ENCODE data around the gene TAF3. TPM values are rescaled to one million over a fixed set of nuclear protein-coding genes. Genes with fewer than 3 reads are reported as not detected.

Gene TAF3
- total RNA-seq, 2 experiments from 2014 or later: 12.6 to 12.8 TPM

DNA sequence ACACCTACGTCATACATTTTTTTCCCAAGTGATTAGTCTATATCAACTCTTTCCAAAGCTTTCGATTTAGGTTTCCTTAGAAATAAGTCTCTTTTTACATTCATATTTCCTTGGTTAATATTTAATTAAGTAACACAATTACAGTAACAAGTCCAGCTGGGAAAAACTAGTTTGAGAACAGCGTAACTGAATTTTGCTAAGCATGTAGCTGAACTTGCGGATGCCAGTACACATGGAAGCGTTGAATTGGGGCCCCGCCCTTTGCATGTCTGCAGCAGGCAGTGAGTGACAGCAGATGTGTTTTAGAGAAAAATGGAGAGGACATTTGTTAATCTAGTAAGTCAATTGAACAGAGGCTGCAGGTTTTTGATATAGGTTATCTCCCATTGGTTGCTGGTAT, 72.5 kb downstream of the TAF3 start:
- Mint-ChIP-seq H3K27ac (no peak overlapping the region), H3K9me3 (no peaks in the 10 kb centered on the region), H3K36me3 (ENCODE audit: low read depth) (peaks cover 5% of the 10 kb centered on the region), H3K27me3 (ENCODE audit: low read depth) (no peaks in the 10 kb centered on the region), H3K4me1 (ENCODE audit: low read depth) (peaks cover 37% of the 10 kb centered on the region), H3K4me3 (no peak overlapping the region)
- DNase-seq: no peak
- CTCF ChIA-PET: interaction anchor here (0.6 kb wide), 1 partner anchor 94 kb away, joined by 3 read pairs; no protein-coding TSS in a partner anchor
- intact Hi-C loops (cut with micrococcal nuclease): no loop called here

- intact Hi-C loops (cut with micrococcal nuclease): no loop called here
- CTCF ChIA-PET: no interaction called here
- H3K4me3 Mint-ChIP-seq: no peak overlapping the region
- H3K27ac Mint-ChIP-seq: no peak overlapping the region
- no peak for DNase-seq
- H3K4me1 Mint-ChIP-seq (ENCODE audit: low read depth): peaks cover 31% of the 10 kb centered on the region
- H3K9me3 Mint-ChIP-seq: no peaks in the 10 kb centered on the region
- H3K27me3 Mint-ChIP-seq (ENCODE audit: low read depth): no peaks in the 10 kb centered on the region
- peaks cover 9% of the 10 kb centered on the region for H3K36me3 Mint-ChIP-seq (ENCODE audit: low read depth)
Measured at GRCh38 chr10:7891634-7892033, 73.3 kb downstream of the TAF3 start.

DNA sequence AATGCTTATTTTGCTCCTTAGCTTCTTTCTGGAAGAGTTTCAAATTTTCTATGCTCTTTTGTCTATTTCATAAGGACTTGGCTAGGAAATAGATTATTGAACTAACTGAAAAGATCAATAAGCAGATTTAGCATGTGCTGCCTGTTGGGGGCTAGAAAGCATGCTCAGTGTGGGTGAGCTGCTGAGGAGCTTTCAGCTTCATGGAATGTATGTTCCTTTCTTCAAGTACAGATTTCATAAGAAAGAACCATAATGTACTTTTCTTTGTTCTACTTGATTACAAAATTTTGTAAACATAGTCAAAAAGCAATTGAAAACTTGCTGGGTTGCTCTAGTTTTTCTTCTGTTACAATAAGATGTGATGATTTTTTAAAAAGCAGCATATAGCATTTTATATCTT, 73.8 kb downstream of the TAF3 start:
- Mint-ChIP-seq H3K4me3 (no peak overlapping the region), H3K27ac (no peak overlapping the region), H3K4me1 (ENCODE audit: low read depth) (peaks cover 31% of the 10 kb centered on the region), H3K27me3 (ENCODE audit: low read depth) (no peaks in the 10 kb centered on the region), H3K9me3 (no peaks in the 10 kb centered on the region), H3K36me3 (ENCODE audit: low read depth) (peaks cover 13% of the 10 kb centered on the region)
- no peak for DNase-seq
- CTCF ChIA-PET: no interaction called here
- intact Hi-C loops (cut with micrococcal nuclease): no loop called here

- Mint-ChIP-seq H3K27me3 (ENCODE audit: low read depth) (no peaks in the 10 kb centered on the region), H3K4me3 (no peak overlapping the region), H3K36me3 (ENCODE audit: low read depth) (peaks cover 22% of the 10 kb centered on the region), H3K4me1 (ENCODE audit: low read depth) (peaks cover 20% of the 10 kb centered on the region), H3K27ac (no peak overlapping the region), H3K9me3 (no peaks in the 10 kb centered on the region)
- intact Hi-C loops (cut with micrococcal nuclease): no loop called here
- no peak for DNase-seq
- CTCF ChIA-PET: no interaction called here
Measured at GRCh38 chr10:7895699-7896090, 77.4 kb downstream of the TAF3 start.

DNA sequence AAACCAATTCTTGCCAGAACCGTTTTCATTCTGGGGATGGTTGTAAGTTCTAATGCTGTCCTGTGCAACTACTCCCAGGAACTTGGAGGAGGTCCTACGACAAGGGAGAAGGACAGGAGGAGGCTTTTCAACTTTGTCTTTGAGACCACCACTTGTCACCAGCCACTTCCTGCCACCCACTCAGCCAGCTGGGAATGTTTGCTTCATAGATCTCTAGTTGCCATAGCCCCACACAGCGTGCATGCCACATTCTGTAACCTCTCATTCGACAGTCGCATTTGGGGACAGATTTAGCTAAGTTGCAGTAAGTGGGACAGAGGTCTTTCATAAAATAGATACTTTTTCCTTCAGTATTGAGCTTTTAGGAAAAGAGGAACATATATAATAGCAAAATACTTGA, 78.0 kb downstream of the TAF3 start:
- DNase-seq: no peak

DNA sequence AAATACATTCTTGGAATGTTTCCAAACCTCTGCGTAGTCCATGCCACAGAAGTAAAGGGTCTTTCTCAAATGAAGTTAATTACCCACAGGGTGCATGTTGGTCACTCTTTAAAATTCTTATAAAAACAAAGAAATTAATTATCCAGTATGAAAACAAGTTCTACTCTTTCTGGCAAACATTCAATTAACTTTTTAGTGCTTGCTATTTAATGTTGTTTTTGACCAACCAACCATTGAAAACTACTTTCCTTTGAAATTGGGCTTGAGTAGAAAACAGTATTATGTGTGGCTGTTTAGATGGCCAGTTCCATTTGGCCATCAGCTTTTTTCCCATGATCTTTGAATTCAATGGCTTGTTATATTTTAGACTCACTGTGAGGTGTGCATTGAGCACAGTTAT, 83.0 kb downstream of the TAF3 start:
- Mint-ChIP-seq H3K9me3 (no peaks in the 10 kb centered on the region), H3K36me3 (ENCODE audit: low read depth) (peaks cover 17% of the 10 kb centered on the region), H3K27ac (no peak overlapping the region), H3K4me1 (ENCODE audit: low read depth) (peaks cover 24% of the 10 kb centered on the region), H3K27me3 (ENCODE audit: low read depth) (no peaks in the 10 kb centered on the region), H3K4me3 (no peak overlapping the region)
- intact Hi-C loops (cut with micrococcal nuclease): no loop called here
- DNase-seq: no peak
- CTCF ChIA-PET: no interaction called here

More for the DNA sequence above, 78.0 kb downstream of the TAF3 start:
- no peaks in the 10 kb centered on the region for H3K27me3 Mint-ChIP-seq (ENCODE audit: low read depth)
- H3K4me3 Mint-ChIP-seq: no peak overlapping the region
- H3K9me3 Mint-ChIP-seq: no peaks in the 10 kb centered on the region
- H3K27ac Mint-ChIP-seq: no peak overlapping the region
- CTCF ChIA-PET: no interaction called here
- intact Hi-C loops (cut with micrococcal nuclease): no loop called here
- peaks cover 18% of the 10 kb centered on the region for H3K4me1 Mint-ChIP-seq (ENCODE audit: low read depth)
- H3K36me3 Mint-ChIP-seq (ENCODE audit: low read depth): peaks cover 22% of the 10 kb centered on the region

DNA sequence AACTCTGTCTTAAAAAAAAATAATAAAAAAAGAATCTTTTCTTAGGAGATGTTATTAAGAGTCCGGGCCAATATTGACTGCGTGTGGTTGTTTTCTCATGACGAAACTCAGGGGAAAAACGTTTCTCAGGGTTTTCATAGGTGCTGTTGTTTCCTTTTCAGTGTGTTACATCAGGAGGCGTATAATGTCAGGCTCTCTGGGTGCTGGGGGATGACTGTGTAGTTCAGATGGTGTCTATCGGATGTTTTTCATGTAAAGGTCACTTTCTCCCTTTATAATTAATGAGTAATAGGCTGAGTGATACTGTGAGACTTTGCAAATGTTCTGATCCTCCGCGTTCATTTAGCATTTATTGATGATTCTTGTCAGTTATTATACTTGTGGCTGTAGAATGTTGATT, 84.1 kb downstream of the TAF3 start:
- intact Hi-C loops (cut with micrococcal nuclease): no loop called here
- no peak for DNase-seq
- Mint-ChIP-seq H3K9me3 (no peaks in the 10 kb centered on the region), H3K27ac (no peak overlapping the region), H3K4me3 (no peak overlapping the region), H3K4me1 (ENCODE audit: low read depth) (peaks cover 24% of the 10 kb centered on the region), H3K36me3 (ENCODE audit: low read depth) (peaks cover 9% of the 10 kb centered on the region), H3K27me3 (ENCODE audit: low read depth) (no peaks in the 10 kb centered on the region)
- CTCF ChIA-PET: no interaction called here

DNA sequence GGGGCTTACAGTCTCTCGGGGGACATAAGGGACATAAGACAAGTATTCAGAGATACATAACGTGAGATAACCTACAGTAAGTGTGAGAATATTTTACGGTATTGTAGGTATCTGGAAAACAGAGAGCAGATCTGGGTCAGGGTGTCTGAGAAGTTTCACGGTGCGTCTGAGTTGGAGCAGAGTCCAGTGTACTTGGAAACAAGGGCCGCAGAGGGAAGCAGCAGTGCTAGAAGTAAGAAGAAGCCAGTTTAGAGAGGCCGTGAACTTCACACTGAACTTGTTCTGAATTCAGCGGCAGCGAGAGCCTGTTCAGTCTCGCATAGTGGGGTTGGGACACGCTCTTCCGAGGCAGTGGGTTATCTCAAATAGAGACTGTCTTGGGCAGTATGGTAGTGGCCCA, 85.5 kb downstream of the TAF3 start:
- no peak overlapping the region for H3K27ac Mint-ChIP-seq

DNA sequence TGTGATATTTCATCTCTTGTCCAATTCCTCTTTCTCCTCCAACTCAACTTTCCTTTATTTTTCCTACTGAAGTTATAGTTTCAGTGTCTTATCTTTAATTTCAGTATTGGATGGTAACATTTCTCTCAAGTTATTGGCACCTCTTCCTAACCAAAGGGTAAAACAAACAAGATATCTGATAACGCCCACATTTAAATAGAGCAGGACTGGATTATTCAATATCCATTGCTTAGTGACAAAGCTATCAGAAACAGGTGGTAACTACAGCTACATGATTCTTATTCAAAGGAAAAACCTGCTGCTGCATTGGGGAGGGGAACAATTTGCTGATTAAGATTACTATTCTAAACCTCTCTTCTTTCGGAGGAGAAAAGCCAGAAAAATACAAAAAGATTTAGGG, 87.8 kb downstream of the TAF3 start:
- no peak overlapping the region for H3K27ac Mint-ChIP-seq
- intact Hi-C loops (cut with micrococcal nuclease): no loop called here
- no peak overlapping the region for H3K4me3 Mint-ChIP-seq
- peaks cover 1% of the 10 kb centered on the region for H3K36me3 Mint-ChIP-seq (ENCODE audit: low read depth)
- DNase-seq: no peak
- H3K9me3 Mint-ChIP-seq: no peaks in the 10 kb centered on the region
- CTCF ChIA-PET: no interaction called here
- H3K4me1 Mint-ChIP-seq (ENCODE audit: low read depth): peaks cover 18% of the 10 kb centered on the region
- no peaks in the 10 kb centered on the region for H3K27me3 Mint-ChIP-seq (ENCODE audit: low read depth)

More for the DNA sequence above, 85.5 kb downstream of the TAF3 start:
- CTCF ChIA-PET: no interaction called here
- peaks cover 26% of the 10 kb centered on the region for H3K4me1 Mint-ChIP-seq (ENCODE audit: low read depth)
- no peaks in the 10 kb centered on the region for H3K9me3 Mint-ChIP-seq
- intact Hi-C loops (cut with micrococcal nuclease): no loop called here
- no peak overlapping the region for H3K4me3 Mint-ChIP-seq
- H3K27me3 Mint-ChIP-seq (ENCODE audit: low read depth): no peaks in the 10 kb centered on the region
- peaks cover 7% of the 10 kb centered on the region for H3K36me3 Mint-ChIP-seq (ENCODE audit: low read depth)
- DNase-seq: no peak

GRCh38 chr10:7908541-7909210, 90.4 kb downstream of the TAF3 start:
- CTCF ChIA-PET: no interaction called here
- Mint-ChIP-seq H3K9me3 (no peaks in the 10 kb centered on the region), H3K36me3 (ENCODE audit: low read depth) (peaks cover 3% of the 10 kb centered on the region), H3K27ac (no peak overlapping the region), H3K27me3 (ENCODE audit: low read depth) (no peaks in the 10 kb centered on the region), H3K4me3 (no peak overlapping the region), H3K4me1 (ENCODE audit: low read depth) (peaks cover 22% of the 10 kb centered on the region)
- intact Hi-C loops (cut with micrococcal nuclease): no loop called here
- DNase-seq: no peak

DNA sequence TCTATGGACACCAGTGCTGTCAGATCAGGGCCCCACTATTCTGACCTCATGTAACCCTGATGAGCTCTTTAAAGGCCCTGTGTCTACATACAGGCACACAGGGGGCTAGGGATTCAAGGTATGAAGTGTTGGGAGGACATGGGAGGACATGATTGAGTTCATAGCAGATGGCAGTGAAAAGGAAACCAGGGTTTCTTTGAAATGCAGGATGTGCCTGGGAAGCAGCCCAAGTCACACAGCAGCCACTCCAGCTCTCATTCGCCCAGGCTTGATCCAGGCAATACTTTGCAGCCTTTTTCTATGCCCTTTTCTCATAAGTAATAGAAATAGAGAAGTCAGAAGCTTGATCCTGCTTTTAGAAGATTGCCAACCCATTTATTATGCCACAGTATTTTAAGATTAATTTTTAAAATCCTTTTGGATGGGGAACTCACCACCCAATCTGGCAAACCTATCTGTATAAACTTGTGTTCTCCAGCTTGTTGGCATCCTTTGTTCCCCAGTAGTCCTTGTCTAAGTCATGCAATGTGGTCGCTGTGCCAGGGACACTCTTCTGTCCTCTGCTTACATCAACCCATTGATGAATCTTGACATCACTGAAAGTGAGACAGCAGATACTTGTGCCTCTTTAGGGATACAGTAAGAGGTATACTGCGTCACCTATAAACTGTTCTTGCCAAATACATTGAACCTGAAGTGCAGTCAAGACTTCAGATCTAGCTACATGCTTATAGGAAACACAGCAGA, 95.0 kb downstream of the TAF3 start:
- CTCF ChIA-PET: interaction anchor here (0.7 kb wide), 1 partner anchor 46 kb away, joined by 3 read pairs; no protein-coding TSS in a partner anchor
- intact Hi-C loops (cut with micrococcal nuclease): no loop called here
- Mint-ChIP-seq H3K27ac (no peak overlapping the region), H3K36me3 (ENCODE audit: low read depth) (peaks cover 3% of the 10 kb centered on the region), H3K4me3 (no peak overlapping the region), H3K9me3 (no peaks in the 10 kb centered on the region), H3K4me1 (ENCODE audit: low read depth) (peaks cover 9% of the 10 kb centered on the region), H3K27me3 (ENCODE audit: low read depth) (no peaks in the 10 kb centered on the region)
- no peak for DNase-seq

DNA sequence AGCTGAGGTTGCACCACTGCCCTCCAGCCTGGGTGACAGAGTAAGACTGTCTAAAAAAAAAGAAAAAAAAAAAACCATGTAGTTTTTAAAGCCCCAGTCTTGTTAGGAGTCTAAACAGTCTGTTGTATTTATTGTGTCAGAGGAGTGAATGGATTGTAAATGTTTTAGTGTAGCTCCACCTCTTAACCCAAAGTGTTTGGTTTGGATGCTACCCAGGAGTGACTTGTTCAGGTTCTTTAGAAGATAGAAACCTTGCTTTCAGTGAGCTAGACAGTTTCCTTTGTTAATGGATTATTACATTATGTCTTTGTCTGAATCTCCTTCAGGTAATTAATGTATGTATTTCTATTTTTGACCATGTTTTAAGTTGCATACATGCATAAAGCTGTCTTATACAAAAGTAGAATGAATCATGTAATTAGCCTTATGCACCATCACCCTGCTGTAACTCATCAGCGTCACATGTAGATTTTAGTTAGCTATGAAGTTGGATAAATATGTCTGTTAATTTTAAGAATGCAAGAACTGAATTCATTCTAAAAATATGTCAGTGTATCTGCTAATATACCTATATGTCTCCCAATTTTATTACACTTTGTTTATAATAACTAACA, 97.7 kb downstream of the TAF3 start:
- DNase-seq: no peak
- CTCF ChIA-PET: no interaction called here
- Mint-ChIP-seq H3K36me3 (ENCODE audit: low read depth) (peaks cover 1% of the 10 kb centered on the region), H3K27ac (no peak overlapping the region), H3K27me3 (ENCODE audit: low read depth) (no peaks in the 10 kb centered on the region), H3K4me3 (no peak overlapping the region), H3K9me3 (no peaks in the 10 kb centered on the region), H3K4me1 (ENCODE audit: low read depth) (peaks cover 9% of the 10 kb centered on the region)
- intact Hi-C loops (cut with micrococcal nuclease): no loop called here

- no peak overlapping the region for H3K4me3 Mint-ChIP-seq
- intact Hi-C loops (cut with micrococcal nuclease): no loop called here
Measured at GRCh38 chr10:7917736-7918135, 99.4 kb downstream of the TAF3 start.

More at GRCh38 chr10:7917736-7918135, 99.4 kb downstream of the TAF3 start:
- CTCF ChIA-PET: no interaction called here
- DNase-seq: no peak
- peaks cover 3% of the 10 kb centered on the region for H3K4me1 Mint-ChIP-seq (ENCODE audit: low read depth)
- no peak overlapping the region for H3K27ac Mint-ChIP-seq
- no peaks in the 10 kb centered on the region for H3K27me3 Mint-ChIP-seq (ENCODE audit: low read depth)
- peaks cover 1% of the 10 kb centered on the region for H3K36me3 Mint-ChIP-seq (ENCODE audit: low read depth)
- no peaks in the 10 kb centered on the region for H3K9me3 Mint-ChIP-seq

Data from activated naive CD4-positive, alpha-beta T cell treated with anti-CD3 and anti-CD28 coated beads for 36 hours (primary cell).